HG03103 (cell line): ENCODE data around the gene SLC13A4.
"Not testable (repeated sequence)": the region's sequence is repeated elsewhere in the genome, so short reads cannot be mapped to it uniquely, and the experiment has no call there.

Source experiments
- ATAC-seq: cut with Tn5 transposase; IDR thresholded peaks from one replicate; pipeline ENCODE4 v1.9.1; 2021; ENCODE audit warnings: low read depth; ENCODE audit not compliant: unreplicated experiment

SLC13A4 gene

DNA sequence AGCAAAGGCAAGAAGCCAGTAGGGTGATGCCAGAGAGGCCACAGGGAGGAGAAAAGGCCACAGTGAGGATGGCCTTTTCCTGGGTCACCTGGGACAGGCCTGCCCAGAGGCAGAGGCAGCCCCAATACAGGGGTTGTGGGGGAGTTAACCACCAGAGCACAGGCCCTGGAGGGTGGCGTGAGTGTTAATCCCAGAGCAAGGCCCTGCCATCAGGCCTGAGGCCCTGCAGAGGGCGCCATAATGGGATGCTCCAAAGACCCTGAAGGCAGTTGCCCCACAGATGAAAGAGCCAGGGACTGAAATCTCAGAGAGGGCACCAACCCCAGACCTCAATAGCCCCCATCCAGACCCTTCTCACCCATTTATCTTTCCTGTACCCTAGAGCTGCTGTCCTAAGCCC lies 23.9 kb downstream of the SLC13A4 start:
- ATAC-seq, result no peak

DNA sequence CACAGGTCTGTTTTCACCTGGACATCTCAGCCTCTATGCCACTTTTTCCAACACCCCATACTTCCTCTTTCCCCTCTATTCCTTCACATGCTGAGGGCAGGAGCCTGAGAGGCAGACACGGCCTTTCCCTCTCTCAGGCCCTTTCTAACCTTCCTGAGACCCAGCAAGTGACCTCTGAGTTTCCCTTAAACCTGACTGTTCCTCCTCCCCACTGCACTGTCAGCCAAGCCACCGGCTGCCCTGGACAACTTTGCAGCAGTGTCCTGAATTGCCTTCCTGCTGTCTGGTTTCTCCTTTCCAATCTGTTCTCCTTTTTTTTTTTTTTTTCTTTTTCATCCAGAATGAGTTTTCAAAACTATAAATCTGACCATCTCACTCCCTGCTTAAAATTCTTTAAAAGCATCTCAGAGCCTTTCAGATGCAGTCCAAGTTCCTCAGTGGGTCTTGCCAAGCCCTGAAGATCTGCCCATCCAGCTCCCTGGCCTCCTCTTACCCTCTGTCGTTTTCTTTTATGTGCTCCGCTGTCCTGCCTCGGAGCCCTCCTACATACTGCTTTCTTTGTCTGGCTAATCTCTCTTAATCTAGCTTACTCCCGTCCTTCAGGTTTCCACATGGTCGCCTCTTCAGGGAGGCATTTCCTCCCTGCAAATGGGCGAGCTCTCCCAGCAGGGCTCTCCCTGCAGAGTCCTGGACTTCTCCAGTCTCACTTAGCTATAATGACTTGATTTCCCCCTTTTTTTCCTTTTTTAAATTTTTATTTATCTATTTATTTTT lies 30.5 kb downstream of the SLC13A4 start:
- ATAC-seq, result no peak

DNA sequence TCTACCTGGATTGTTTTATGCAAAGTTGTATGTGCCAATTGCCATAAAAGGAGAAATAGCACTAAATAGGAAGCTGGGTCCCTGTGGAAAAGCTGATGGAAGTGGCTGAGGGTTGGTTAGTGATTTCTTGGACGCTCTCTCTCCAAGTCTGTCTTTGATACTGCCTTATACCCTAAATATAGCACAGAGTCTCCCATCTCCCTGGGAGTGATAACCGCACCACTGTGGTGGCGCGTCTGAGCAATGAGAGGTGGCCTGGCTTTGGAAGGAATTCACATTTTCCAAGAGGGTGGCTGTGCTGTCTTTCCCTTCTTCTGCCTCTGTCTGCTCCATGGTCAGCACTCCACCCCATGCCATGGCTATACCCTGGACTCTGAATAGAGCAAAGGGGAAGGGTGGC lies 34.4 kb downstream of the SLC13A4 start:
- ATAC-seq, result no peak

DNA sequence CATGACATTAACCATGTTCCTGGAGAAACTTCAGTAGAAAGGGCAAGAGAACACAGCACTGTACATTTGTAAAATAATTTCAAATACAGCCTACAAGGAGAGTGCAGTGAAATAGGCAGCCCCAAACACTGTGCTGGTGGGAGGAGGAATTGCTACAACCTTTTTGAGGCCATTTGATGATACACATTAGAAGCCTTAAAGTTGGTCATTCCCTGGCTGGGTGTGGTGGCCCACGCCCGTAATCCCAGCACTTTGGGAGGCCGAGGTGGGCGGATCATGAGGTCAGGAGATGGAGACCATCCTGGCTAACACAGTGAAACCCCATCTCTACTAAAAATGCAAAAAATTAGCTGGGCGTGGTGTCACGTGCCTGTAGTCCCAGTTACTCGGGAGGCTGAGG lies 35.4 kb downstream of the SLC13A4 start:
- not testable (repeated sequence) for ATAC-seq

DNA sequence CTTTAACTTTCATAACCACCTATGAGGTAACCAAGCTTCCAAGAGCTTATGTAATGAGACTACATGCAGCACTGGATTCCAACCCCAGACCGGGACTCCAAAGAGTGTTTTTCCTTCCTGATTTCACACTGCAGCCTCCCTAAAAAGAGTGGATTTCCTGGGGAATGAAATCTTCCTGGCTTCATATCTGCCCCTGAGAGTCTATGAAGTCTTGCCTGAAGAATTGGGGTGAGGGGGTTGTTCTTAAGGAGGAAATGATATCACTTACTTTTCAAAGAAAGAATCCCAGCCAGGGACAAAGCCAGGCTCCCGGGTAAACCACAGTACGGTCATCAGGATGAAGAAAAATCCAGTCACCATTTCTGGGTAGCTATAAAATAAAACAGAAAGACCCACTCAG lies 35.9 kb downstream of the SLC13A4 start:
- no peak for ATAC-seq

DNA sequence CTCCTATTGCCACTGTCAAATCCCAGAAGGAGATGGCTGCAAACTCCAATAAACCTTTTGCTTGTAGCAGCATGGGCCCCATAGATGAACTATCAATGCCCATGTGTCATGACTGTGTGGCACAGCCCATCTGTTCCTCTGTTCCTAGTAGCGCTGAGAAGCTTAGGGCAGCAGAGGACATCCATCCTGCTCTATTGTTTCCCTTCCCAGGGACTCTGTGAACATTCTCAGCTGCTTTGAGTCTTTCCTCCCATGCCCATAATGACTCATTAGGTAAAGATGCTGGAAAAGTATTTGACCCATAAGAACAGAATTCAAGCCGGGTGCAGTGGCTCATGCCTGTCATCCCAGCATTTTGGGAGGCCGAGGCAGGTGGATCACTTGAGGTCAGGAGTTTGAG lies 37.4 kb downstream of the SLC13A4 start:
- ATAC-seq, result no peak

DNA sequence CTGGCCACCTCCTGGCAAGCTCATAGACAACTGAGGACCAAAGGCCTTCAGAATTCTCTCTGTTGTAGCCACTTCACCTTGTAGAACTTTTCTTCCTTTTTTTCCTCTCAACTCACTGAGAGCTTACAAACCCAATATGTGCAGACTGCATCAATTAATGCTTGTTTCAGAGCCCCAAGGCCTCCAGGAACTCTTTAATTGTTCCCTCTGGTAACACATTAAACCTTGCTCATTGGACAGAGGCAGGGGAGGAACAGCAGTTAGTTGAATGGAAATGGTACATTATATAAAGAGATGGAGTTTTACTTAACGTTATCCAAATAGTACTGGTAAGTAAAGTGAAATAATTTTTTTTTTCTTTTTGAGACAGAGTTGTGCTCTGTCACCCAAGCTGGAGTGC lies 40.5 kb downstream of the SLC13A4 start:
- no peak for ATAC-seq

DNA sequence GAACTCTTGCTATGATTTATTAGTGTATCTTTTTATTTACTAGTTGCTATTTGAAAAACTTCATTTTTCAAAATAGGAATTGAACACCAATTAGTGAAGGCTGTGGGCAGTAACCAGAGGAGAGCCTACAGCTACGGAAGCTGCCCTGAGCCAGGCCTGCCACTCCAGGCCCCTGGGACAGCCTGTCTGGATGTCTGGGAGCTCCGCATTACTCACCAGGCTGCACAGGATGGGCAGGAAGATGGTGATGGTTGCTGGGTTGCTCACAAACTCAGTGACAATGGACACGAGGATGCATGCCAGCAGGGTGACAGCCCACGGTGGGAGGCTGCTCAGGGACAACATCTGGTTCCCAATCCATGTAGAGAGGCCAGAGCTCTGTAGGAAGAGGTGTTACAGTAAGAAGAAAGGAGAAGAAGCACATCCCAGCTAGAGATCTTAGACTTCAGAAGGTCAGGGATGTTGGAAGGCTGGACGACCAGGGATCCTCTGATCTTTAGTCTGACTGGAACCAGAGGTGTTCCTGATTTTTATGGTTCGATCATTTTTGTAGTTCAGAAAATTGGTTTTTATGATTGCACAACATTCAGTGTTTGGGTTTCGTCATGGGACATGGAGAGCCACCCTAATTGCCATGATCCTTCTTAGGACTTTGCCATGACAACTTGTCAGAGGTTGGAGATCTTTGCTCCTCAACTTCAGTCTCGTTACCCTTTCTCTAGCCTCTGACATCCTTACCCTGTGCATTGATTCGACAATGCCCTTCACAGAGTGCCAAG lies 42.5 kb downstream of the SLC13A4 start:
- no peak for ATAC-seq

DNA sequence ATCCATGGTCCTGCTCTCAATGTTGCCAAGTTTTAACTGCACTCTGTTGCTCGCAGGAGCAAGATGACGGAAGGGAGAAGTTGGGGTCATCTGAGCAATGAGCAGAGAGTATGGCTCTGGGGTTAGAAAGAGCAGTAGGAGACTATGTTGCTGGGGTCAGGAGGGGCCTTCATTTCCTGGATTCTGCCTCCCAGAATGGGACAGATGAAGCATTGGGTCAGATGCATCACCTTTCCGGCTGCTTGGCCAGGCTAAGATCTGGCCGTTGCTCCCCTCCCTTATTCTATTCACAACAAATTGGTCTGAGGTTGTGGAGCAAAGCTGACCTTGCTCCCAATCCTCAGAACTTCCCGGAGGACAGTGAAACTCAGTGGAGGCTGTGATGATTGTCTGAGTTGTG lies 43.3 kb downstream of the SLC13A4 start:
- ATAC-seq, result no peak

DNA sequence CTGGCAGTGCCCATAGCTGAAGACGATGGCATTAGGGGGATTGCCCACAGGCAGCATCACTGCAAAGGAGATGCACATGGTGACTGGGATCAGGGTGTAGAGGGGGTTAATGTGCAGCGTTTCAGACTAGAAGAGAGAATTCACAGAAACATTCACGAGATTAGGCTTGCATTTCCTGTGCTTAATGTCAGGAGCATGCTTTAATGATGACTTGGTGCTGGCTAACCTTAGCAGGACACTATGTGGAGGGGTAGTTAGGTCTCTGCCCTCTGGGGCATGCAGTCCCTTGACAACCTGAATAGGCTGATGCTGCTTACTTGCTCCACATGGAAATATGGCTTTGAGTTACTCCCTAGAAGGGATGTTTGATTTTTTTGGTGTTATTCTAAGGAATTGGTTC lies 43.9 kb downstream of the SLC13A4 start:
- no peak for ATAC-seq

DNA sequence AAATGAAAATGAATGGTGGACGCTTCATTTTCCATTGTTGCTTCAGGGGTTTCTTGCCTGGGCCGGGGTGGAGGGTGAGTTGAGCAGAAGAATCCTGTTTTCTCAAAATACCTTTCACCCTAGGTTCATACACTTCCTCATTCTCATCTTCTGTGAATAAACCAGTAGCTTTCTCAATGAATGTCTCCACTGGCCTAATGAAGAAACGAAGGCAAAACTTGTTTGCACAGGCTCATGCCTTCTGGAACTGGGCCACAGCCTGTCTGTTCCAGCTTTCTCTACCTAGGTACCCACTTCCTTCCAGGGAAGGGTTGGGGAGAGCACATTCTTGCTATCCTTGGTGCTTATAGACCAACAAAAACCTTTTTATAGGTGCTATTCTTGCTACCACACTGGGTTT lies 44.4 kb downstream of the SLC13A4 start:
- no peak for ATAC-seq

DNA sequence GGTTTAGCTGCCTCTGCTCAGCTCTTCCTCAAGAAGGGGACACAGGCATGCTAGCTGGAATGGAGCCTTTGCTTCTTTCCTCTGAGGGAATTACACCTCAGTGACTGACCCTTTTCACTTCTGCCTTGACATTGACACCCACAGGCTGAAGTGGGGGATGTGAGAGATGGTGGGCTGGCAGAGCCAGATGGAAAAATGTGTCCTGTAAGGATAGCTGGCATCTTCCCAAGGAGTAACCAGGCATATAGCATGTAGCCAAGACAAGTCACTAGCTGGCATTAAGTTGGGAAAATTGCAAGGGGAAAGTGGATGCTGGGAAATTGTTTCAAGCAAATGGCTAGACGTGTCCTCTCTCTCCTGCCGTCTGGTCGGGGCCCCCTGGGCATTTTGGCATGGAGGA lies 45.8 kb downstream of the SLC13A4 start:
- no peak for ATAC-seq

DNA sequence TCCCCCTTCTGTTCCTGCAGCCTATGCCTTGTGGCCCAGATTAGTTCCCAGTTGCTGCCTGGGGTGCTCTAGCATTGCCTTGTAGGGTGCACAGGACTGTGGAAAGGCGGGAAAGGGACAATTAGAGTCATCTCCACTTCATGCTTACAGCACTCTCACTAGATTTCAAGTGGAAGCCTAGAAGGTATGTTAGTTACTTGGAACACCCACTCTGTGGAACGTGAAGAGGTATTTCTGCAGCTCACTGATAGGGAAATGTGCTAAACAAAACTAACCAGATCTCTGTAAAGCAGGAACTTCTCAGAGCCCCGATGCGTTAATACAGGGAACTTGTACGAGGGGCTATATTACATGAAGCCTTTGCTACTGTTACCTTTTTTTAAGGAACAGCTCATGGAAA lies 46.2 kb downstream of the SLC13A4 start:
- ATAC-seq, result no peak

DNA sequence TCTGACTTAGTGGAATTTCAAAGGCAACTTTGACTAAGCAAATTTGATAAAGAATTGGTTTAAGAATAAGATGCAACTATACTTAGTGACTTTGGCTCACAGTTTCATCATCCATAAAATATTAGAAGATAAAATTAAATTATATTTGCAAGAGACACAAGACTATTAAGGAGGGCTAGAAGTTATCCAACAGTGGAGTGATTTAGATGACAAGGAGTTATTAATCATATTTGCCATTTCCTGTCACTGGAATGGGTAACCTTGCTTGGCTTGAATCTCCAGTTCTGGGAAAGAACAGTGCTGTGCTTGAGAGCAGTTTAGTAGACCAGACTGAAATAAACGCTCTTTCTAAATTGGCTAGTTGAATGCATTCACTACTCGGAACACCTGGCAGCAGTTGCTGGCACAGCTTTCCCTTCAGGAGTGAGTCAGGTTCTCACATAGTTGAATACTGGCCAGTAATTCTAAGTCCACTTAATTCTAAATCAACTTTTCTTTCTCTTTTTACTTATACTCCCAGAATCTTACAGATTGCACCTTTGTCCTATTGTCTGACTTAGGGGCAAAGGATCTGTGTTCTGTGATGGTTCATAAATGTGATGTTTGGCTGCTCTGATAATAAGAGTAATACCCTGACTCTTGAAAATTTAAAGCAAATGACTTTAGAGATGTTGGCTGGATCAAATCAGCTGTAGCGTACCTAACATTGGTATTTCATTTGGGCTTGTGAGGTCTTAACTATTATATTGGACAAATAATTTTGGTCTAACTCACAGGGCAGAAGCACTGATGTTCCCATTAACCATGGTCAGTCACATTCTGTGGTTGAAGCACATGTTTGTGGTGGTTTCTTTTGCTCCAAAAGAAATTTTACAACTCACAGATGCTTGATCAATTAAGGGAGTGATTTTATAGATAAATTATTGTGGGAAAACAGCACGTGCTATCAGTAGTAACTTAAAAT lies 49.1 kb downstream of the SLC13A4 start:
- ATAC-seq, result no peak

DNA sequence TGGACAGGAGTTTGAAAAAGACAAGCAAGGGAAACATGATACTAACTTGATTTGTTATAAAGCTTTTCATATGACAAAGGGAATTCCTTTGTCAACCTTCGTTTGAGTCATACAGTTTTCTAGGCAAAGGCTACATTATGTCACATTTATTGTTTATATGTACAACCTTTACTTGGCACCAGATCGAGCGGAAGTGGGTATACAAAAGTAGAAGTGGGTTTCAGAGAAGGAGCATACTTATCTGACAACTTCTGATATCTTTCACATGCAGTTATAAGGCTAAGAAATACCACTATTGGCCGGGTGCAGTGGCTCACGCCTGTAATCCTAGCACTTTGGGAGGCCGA lies 54.7 kb downstream of the SLC13A4 start:
- ATAC-seq, result no peak

DNA sequence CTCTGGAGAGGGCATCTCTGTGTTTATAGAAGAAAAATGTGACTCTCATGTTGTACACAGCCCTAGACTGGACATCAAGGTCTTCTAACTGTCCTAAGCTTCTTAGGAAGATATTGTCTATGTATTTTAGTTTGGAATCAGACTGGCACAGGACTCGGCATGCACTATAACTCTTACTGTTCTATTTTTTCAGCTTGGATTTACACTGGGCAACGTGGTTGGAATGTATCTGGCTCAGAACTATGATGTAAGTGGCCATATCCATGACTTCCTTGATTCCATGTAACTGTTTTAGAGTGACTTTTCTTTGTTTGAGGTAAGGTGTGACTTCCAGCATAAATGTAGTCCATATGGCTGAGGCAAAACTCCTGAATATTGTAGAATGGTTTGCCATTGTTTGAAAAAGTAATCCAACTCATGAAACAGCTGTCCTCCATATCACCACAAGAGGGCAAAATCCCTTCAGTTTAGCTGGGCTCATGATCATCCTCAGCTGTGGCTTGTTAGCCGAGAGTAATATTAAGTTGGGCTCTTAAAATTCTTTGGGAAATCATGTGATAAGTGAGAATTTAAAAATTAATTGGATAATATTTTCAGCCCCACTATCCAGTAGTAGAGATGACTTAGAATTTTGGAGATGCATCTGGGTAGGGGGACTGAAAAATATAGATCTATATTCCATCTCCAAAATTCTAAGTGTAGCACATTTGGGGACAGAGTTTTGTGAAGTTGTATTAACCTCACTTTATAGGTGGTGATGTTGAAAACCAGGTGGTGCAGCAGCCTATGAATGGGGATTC lies 55.2 kb downstream of the SLC13A4 start:
- peak; percentile 60 for ATAC-seq

DNA sequence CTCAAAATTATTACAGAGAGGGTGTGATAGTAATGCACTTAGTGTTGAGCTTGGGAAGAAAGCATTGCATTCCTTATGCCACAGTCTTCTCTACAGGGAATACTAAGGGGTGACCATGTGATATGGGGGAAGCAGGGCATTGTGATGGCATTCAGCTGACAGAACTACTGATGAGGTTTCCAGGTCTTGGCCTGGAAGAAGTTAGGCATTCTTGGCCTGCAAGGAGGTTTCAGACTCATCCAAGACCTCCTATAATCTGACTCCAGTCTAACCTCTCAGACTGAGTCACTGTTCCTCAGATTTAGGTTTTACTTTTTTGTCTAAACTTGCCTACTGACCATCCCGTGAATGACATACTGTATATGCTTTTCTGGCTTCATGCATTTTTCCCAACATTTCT lies 57.8 kb downstream of the SLC13A4 start:
- no peak for ATAC-seq

DNA sequence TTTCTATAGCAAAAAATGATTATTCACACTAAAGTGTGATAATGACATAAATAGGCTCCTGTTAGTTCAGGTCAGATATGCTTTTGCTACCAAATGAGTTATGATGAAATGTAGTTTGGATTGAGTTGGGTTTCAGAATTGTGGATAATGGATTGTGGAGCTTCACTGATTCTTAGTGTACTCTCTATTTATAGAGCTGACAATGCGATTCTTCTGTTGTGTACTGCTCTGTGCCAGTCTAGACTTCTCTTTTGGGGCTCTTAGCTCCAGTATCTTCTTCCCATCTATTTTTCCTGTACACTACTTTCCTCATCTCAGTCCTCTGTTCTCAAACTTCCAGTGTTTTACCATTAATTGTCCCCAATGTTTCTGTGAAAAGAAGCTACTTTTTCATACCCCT lies 58.2 kb downstream of the SLC13A4 start:
- no peak for ATAC-seq

DNA sequence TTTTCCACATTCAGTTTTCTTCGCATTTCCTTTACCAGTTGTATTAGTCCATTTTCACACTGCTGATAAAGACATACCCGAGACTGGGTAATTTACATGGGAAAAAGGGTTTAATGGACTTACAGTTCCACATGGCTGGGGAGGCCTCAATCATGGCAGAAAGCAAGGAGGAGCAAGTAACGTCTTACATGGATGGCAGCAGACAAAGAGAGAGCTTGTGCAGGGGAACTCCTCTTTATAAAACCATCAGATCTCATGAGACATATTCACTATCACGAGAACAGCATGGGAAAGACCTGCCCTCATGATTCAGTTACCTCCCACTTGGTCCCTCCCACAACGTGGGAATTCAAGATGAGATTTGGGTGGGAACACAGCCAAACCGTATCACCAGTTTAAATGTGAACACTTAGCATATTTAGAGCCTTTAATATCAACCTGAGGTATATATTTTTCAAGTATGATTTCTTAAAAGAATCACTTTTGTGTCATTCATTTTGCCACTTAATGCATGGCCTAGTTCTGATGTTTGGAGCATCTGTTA lies 59.1 kb downstream of the SLC13A4 start:
- ATAC-seq, result not testable (repeated sequence)

DNA sequence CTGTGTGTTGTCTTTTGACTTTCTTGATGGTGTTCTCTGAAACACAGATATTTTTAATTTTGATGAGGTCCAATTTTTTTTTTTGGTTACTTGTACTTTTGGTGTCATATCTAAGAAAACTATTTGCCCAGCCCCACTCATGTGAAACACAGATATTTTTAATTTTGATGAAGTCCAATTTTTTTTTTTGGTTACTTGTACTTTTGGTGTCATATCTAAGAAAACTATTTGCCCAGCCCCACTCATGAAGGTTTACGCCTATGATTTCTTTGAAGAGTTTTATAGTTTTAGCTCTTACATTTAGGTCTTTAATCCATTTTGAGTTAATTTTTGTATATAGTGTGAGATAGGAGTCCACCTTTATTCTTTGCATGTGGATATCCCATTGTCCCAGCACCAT lies 60.4 kb downstream of the SLC13A4 start:
- not testable (repeated sequence) for ATAC-seq
